K562 (cell line): ENCODE results near the gene BPTF. TPM values are rescaled to one million over a fixed set of nuclear protein-coding genes. Genes with fewer than 3 reads are reported as not detected.

Experiments
- NKRF ChIP-seq: fragments of 450-650 bp; IDR thresholded peaks from 2 replicates; pipeline ENCODE4 v1.6.1; 2016; ENCODE audit warnings: borderline replicate concordance
- RB1 ChIP-seq: fragments of 450-650 bp; IDR thresholded peaks from 2 replicates; pipeline ENCODE4 v1.6.1; 2017; ENCODE audit warnings: low read depth, mild to moderate bottlenecking
- YY1 ChIP-seq, 3 experiments: IDR thresholded peaks; 2 replicates each; pipeline ENCODE4 v1.6.1; 2011; ENCODE audit warnings: low read length in 2 of 3, mild to moderate bottlenecking in 2 of 3, moderate library complexity in 2 of 3, borderline replicate concordance in 1 of 3, control low read depth in 1 of 3, low read depth in 1 of 3; ENCODE audit not compliant: insufficient read depth in 3 of 3, insufficient replicate concordance in 2 of 3, control insufficient read depth in 1 of 3, insufficient read length in 1 of 3; ENCODE audit errors: extremely low read depth in 1 of 3
- ZBTB1 ChIP-seq: sonication (generic); formaldehyde crosslinking; IDR thresholded peaks from 2 replicates; pipeline ENCODE4 v1.8.1; 2023; ENCODE audit warnings: missing genetic modification reagents, low read depth, mild to moderate bottlenecking, borderline replicate concordance
- polyA plus RNA-seq, 8 experiments: library from polyadenylated mRNA; depleted of rRNA in 4 of 8; stranded (reverse) in 5 of 8; unstranded in 3 of 8; fragments of >200 nt; fragmentation: Nextera tagmentation in 2 of 8; fragmentation: Illumina TruSeq in 1 of 8; extraction: Ambion mirVana in 2 of 8; extraction: Trizol in 1 of 8; gene quantifications; 2 replicates each; pipeline versions ENCODE4 v1.2.1 to v1.2.3, GENCODE V29; 2011 to 2014; ENCODE audit warnings: inconsistent platforms in 1 of 8, missing spikeins in 1 of 8
- total RNA-seq, 7 experiments: library from RNA; depleted of rRNA in 6 of 7; stranded (reverse); fragments of >200 nt in 6 of 7; fragmentation: Illumina TruSeq in 2 of 7; extraction: Trizol in 2 of 7; gene quantifications; 2 replicates each; pipeline versions ENCODE4 v1.2.1 to v1.2.3, GENCODE V29; 2011 to 2021; ENCODE audit warnings: low replicate concordance in 1 of 7
- TF ChIP-seq, protein P1 (sequence below): sonication (generic); formaldehyde crosslinking; IDR thresholded peaks from 2 replicates; pipeline ENCODE4 v1.8.0; 2022; ENCODE audit warnings: mild to moderate bottlenecking, missing genetic modification reagents

BPTF gene
- total and polyA plus RNA-seq, 9 of the 15 experiments (the other 6 are each of a cell fraction or from before 2014, with no cell fraction given) = 12.5 to 52.1 (median 26.9) TPM

GRCh38 chr17:67993153-67993997 is 168.1 kb downstream of the BPTF start (continued):
- TF ChIP-seq, protein P1, sequence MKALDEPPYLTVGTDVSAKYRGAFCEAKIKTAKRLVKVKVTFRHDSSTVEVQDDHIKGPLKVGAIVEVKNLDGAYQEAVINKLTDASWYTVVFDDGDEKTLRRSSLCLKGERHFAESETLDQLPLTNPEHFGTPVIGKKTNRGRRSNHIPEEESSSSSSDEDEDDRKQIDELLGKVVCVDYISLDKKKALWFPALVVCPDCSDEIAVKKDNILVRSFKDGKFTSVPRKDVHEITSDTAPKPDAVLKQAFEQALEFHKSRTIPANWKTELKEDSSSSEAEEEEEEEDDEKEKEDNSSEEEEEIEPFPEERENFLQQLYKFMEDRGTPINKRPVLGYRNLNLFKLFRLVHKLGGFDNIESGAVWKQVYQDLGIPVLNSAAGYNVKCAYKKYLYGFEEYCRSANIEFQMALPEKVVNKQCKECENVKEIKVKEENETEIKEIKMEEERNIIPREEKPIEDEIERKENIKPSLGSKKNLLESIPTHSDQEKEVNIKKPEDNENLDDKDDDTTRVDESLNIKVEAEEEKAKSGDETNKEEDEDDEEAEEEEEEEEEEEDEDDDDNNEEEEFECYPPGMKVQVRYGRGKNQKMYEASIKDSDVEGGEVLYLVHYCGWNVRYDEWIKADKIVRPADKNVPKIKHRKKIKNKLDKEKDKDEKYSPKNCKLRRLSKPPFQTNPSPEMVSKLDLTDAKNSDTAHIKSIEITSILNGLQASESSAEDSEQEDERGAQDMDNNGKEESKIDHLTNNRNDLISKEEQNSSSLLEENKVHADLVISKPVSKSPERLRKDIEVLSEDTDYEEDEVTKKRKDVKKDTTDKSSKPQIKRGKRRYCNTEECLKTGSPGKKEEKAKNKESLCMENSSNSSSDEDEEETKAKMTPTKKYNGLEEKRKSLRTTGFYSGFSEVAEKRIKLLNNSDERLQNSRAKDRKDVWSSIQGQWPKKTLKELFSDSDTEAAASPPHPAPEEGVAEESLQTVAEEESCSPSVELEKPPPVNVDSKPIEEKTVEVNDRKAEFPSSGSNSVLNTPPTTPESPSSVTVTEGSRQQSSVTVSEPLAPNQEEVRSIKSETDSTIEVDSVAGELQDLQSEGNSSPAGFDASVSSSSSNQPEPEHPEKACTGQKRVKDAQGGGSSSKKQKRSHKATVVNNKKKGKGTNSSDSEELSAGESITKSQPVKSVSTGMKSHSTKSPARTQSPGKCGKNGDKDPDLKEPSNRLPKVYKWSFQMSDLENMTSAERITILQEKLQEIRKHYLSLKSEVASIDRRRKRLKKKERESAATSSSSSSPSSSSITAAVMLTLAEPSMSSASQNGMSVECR (CRISPR knock-in tag) = 0 out of 2 replicates have a peak, but pooled peaks have one; percentile 0
- TF ChIP-seq ZBTB1 = peak; percentile 92
- peak in 1 of 3 experiments; percentile 57 for TF ChIP-seq YY1 (IDR thresholded peaks at IDR 0.05; ENCODE audit: borderline replicate concordance in 1 of 3, control insufficient read depth in 1 of 3, extremely low read depth in 1 of 3, insufficient read depth in 3 of 3, insufficient read length in 1 of 3, insufficient replicate concordance in 2 of 3, low read depth in 1 of 3, low read length in 2 of 3)
- TF ChIP-seq NKRF = no peak
- peak; percentile 72 for TF ChIP-seq RB1
